SIG-M5 treated with dmso at 0.1 percent for 504 hours (cell line): ENCODE results near the gene SPSB2.
"Not testable (repeated sequence)": the region's sequence is repeated elsewhere in the genome, so short reads cannot be mapped to it uniquely, and the experiment has no call there.

Experiments
- DNase-seq: peaks from one replicate; lab custom pipeline; 2025; ENCODE audit not compliant: unreplicated experiment; lab: John Stamatoyannopoulos, UW

SPSB2 gene

DNA sequence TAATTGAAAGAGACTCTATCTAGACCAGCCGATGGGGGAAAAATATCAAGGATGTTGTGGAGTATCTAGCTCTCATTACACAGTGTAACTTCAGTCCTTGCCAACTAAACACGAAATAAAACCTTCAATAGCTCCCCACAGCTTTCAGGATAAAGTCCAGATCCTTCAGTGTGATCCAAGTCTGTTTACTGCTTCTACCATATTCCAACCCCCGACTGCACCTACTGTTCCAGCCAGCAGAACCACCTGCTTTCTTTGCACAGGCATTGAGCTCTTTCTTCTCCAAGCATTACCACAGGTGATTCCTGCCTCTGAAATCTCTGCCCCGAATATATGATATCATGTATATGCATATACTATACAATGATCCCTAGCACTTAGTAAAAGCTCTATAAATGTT, 29.3 kb upstream of the SPSB2 start:
- DNase-seq: no peak

DNA sequence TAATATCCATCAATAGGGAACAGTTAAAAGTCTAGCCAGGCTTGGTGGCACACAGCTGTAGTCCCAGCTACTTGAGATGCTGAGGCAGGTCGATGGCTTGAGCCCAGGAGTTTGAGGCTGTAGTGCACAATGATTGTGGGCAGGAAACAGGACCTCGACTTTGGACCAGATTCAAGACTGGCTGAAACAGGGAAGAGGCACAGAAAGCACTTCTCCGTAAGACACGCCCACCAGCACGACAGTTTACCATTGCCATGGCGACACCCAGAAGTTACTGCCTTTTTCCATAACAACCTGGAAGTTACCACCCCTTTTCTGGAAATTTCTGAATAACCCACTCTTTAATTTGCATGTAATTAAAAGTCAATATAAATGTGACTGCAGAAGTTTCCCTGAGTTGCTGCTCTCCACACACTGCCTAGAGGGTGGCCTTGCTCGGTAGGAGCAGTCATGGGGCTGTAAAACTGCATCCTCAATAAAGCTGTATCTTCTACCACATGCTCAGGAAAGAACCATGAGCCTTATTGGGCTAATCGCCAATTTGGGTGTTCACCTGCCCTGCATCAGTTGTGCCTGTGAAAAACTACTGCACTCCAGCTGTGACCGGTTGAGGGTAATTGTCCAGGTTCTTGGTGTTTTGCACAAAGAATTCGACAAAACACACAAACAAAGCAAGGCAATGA, 26.9 kb upstream of the SPSB2 start:
- DNase-seq: peak; percentile 62

DNA sequence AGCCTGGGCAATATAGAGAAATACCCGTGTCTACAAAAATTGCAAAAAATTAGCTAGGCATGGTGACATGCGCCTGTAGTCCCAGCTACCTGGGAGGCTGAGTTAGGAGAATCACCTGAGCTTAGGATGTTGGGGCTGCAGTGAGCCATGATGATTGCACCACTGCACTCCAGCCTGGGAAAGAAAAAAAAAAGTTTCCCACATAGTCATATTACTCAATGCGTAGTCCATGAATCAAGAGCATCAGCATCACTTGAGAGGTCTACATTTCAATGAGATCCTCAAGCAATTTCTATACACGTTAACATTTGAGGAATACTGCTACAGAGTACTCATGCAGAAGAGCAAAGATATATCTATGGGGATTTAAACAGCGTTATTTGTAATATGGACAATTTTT, 26.3 kb upstream of the SPSB2 start:
- no peak for DNase-seq

DNA sequence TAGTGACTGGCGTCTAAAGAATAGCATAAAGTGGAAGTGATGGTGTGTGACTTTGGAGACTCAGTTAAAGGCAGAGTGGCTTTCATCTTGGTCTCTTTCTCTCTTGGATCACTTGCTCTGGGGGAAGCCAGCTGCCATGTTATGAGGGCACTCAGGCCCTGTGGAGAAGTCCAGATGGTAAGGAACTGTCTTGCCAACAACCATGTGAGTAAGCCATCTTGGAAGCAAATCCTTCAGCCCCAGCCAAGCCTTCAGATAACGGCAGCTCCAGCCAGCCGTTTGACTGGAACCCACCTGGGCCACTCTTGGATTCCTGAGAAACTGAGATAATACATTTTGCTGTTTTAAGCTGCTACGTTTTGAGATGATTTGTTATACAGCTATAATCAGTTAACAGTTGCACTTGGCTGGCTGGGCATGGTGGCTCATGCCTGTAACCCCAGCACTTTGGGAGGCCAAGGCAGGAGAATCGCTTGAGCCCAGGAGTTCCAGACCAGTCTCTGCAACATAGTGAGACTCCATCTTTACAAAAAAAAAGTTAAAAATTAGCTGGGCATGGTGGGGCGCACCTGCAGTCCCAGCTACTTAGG, 23.8 kb upstream of the SPSB2 start:
- no peak for DNase-seq

DNA sequence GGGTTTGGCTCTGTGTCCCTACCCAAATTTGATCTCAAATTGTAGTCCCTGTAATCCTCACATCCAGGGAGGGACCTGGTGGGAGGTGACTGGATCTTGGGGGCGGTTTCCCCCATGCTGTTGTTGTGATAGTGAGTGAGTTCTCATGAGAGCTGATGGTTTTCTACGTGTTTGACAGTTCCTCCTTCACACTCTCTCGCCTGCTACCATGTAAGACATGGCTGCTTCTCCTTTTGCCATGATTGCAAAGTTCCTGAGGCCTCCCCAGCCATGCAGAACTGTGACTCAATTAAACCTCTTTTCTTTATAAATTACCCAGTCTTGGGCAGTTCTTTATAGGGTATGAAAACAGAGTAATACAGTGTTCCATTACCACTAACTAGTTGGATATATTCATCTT, 21.2 kb upstream of the SPSB2 start:
- no peak for DNase-seq

DNA sequence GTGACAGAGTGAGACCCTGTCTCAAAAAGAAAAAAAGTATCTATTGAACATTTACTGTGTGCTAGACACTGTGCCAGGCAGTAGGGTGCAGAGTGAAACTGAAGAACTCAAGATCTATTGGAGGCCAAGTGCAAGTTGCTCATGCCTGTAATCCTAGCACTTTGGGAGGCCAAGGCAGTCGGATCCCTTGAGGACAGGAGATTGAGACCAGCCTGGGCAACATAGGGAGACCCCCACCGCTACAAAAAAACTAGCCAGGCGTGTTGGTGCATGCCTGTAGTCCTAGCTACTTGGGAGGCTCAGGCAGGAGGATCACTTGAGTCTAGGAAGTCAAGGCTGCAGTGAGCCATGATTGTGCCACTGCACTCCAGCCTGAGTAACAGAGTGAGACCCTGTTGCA, 19.6 kb upstream of the SPSB2 start:
- not testable (repeated sequence) for DNase-seq

DNA sequence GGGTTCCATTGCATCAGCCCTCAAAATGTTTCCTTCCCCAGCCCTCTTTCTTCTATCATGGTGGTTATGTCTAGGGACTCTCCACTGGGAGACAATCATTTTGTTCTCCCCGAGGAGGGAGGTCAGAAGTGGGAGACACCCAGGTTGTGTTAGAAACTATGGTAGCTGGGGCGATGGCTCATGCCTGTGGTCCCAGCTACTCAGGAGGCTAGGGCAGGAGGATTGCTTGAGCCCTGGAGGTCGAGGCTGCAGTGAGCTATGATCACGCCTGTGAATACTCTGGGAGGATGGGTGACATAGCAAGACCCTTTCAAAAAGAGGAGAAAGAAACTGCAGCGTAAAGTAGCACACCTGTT, 18.5 kb upstream of the SPSB2 start:
- no peak for DNase-seq

DNA sequence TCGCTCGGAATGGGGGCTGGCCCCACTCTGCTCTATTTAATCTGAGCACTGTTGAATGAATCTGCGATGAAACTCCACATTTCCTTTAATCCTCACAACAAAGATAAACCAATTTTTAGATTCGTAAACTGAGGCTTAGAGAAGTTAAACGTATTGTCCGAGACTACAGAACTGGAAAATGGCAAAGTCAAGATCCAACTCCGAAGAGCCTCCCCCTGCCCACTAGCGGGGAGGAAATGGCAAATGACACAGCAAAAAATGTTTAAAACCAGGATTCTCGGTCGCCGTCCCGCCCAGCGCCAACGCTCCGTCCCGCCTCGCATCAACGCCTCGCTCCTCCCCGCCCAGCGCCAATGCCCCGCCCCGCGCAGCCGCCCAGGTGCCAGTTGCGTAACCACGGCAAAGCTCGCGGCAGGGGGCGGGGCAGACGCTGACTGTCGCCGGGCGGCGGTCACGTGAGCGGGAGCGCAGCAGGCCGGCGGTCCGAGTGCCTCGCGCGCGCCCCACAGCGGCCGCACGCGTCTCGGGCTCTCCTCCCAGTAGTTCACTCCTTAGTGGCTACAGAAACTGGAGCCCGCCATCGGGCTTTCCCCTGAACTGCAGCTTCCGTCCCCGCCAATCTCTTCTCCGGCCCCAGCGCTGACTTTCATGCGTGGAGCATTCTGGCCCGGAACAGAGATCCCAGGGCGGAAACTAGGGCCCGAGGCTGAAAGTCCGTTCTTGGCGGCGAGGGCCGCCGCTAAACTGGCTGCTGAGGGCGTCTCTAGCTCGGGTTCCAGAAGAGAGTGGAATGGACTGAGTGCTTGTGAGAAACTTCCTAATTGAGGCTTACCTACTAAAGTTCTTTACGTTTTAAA, 17.9 kb upstream of the SPSB2 start:
- peak; percentile 95 for DNase-seq

DNA sequence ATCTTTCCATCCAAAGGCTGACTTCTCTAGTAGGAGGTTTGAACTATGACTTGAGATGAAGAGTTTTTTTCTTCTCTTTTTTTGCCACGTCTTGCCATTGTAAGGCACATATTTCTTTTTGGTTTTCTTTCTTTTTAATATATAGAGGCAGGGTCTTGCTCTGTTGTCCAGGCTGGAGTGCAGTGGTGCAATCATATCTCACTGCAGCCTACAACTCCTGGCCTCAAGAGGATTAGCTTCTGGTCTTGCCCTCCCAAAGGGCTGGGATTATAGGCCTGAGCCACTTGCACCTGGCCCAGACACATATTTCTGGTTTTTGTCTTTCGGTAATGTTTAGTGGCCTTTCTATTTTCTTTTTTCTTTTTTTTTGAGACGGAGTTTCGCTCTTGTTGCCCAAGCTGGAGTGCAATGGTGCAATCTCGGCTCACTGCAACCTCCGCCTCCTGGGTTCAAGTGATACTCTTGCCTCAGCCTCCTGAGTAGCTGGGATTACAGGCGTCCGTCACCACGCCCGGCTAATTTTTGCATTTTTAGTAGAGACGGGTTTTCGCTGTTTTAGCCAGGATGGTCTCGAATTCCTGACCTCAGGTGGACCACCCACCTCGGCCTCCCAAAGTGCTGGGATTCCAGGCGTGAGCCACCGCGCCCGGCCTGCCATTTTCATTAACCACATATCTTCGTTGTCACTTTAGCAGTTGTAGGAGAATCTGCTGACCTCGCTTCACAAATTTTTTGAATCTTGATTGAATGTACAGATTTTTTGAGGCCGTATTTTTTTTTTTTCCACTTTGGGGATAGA, 16.9 kb upstream of the SPSB2 start:
- DNase-seq: not testable (repeated sequence)

DNA sequence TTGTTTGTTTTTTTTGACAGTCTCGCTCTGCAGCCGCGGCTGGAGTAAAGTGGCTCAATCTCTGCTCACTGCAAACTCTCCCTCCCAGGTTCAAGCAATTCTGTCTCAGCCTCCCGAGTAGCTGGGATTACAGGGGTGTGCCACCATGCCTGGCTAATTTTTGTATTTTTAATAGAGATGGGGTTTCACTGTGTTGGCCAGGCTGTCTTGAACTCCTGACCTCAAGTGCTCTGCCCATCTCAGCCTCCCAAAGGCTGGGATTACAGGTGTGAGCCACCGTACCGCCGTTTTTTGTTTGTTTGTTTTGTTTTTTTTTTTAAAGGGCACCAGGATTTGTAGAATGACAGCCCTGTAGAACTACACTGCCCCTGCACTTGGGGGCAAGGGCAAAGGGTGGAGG, 15.7 kb upstream of the SPSB2 start:
- not testable (repeated sequence) for DNase-seq

DNA sequence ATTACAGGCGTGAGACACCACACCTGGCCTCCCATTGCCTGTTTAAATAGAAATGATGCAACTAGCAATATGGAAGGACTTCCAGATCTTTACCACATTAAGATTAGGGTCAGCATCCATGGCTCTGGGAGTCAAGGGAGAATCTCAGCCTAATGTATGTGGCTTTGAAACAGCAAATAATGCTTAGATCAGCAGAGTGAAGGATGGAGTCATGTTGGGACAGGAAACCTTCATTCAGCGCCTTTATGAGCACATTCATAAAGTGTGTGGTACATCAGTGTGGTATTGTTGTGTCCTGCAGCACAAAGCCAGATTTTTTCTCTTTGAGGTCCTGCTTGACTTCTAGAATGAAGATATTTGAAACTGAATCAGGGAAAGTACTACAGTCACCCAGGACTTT, 15.3 kb upstream of the SPSB2 start:
- DNase-seq: no peak

DNA sequence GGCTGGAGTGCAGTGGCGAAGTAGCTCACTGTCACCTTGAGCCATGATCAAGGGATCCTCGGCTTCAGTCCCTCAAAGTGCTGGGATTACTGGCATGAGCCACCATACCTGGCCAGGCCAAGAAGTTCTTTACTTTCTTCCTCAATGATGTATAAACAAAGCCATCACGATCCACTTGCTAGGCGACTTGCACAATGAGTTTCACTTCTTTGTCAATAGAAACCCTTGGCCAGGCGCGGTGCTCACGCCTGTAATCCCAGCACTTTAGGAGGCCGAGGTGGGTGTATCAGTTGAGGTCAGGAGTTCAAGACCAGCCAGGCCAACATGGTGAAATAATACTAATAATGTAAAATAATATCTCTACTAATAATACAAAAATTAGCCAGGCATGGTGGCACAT, 14.4 kb upstream of the SPSB2 start:
- peak; percentile 76 for DNase-seq

DNA sequence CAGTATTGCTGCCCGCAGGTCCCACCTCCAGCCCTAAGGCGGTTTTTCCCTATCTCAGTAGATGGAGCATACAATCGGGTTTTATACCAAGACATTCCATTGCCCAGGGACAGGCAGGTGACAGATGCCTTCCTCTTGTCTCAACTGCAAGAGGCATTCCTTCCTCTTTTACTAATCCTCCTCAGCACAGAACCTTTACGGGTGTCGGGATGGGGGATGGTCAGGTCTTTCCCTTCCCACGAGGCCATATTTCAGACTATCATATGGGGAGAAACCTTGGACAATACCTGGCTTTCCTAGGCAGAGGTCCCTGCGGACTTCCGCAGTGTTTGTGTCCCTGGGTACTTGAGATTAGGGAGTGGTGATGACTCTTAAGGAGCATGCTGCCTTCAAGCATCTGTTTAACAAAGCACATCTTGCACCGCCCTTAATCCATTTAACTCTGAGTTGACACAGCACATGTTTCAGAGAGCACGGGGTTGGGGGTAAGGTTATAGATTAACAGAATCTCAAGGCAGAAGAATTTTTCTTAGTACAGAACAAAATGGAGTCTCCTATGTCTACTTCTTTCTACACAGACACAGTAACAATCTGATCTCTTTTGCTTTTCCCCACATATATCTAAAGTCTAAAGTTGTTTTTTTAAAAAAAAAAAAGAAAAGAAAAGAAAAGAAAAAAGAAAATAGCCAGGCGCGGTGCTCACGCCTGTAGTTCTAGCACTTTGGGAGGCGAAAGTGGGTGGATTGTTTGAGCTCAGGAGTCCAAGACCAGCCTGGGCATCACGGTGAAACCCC, 13.3 kb upstream of the SPSB2 start:
- not testable (repeated sequence) for DNase-seq

DNA sequence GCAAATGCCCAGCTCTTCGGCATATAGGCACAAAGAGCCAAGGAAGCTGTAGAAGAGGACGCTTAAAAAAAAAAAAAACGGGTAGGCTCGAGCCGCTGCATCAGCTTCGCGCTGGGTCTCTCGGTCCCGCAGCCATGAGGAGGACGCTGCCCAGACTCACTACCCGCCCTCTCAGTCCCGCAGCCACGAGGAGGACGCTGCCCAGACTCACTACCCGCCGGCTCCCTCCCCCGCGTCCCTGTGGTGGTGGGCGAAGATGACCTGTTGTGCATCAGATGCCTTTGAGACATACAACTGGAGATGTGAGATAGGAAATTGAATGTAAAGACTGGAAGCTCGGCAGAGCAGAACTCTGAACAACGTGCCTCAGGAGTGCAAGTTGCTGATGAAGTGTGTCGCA, 11.4 kb upstream of the SPSB2 start:
- DNase-seq: no peak

DNA sequence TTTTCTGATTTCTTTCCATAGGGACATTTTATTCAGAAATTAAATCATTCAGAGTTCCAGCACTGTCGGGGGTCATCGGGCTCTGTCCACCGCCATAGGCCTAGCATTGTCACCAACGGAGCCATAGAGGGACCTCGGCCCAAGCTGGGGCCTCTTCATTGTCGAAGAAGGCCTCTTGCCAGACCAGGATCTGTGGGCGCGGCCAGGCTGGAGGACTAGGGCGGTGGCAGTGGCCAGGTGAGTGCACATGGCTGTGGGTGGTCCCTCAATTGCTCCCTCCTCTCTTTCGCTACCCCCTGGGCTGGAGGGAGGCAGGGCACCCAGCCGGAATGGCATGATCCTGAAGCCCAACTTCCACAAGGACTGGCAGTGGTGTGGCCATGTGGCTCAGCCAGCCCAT, 10.6 kb upstream of the SPSB2 start:
- no peak for DNase-seq

DNA sequence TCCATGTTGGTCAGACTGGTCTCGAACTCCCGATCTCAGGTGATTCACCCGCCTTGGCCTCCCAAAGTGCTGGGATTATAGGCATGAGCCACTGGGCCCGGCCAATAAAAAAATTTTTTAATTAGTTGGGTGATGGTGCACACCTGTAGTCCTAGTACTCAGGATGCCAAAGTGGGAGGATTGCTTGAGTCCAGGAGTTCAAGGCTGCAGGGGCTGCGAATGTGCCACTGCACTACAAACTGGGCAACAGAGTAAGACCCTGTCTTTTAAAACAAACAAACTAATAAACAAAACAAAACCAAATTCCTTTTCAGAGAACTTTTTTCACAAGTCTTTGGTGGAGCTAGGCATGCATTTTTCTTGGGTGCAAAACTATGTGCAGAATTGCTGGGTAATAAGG, 10.1 kb upstream of the SPSB2 start:
- DNase-seq: no peak

DNA sequence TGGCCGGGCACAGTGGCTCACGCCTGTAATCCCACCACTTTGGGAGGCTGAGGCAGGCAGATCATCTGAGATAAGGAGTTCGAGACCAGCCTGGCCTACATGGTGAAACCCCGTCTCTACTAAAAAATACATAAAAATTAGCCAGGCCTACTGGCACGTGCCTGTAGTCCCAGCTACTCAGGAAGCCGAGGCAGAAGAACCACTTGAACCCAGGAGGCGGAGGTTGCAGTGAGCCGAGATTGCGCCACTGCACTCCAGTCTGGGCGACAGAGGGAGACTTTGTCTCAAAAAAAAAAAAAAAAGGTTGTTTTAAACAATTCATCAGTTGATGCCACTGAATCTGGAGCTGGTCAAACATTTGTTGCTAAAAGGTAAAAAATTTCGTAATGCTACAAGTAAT, 6.7 kb upstream of the SPSB2 start:
- not testable (repeated sequence) for DNase-seq

DNA sequence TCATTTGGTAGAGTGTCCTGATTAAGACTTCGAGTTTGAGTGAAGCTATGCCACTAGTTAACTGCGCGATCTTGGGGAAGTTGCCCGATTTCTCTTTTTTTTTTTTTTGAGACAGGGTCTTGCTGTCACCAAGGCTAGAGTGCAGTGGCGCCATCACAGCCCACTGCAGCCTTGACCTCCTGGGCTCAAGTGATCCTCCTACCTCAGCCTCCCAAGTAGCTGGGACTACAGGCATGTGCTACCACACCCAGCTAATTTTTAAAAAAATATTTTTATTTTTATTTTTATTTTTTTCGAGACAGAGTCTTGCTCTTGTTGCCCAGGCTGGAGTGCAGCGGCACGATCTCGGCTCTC, 889 bp upstream of the SPSB2 start:
- not testable (repeated sequence) for DNase-seq

DNA sequence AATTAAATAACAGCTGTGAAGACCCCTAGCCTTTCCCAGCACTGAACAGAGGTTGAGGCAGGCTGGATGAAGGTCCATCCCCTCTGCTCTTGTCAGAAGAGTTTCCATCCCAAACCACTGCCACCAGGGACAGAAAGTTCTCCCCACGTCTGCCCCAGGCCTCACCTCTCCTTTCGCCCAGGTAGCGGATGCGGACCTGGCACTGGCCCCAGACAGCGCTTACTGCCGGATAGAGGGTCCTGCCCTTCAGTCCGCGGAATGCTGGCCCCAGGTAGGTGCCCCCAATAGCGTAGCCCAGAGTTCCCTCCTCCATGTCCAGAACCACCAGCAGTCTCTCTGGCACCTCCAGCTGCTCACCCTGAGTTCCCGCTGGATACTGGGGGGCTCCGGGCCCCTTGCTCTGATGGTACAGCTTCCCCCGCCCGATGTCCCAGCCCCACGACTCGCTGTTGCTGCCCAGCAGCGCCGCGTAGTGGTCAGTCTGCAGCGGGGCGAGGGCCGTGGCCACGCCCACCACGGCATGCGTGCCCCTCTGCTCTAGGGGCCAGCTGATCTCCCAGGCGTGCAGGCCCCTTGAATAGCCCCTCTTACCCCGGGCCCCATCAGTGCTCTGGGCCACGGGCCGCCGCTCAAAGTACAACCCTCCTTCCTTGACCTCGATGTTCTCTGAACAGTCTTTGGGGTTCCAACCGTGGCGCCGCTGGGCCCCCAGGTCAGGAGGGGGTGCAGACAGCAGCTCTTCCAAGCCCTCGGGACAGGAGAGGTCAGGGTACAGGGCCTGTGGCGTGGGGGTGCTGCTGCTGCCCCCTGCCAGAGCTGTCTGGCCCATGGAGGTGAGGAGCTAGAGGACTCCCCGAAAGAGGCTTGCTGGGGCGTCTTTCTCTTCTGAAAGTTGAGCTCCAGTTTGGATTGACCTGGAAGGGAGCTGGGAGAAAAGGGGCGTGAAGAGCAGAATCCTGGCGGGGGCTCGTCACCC, 742 bp downstream of the SPSB2 start:
- peak; percentile 60 for DNase-seq
